A673 (cell line): ENCODE measurements around the gene AHRR. TPM values are rescaled to one million over a fixed set of nuclear protein-coding genes. Genes with fewer than 3 reads are reported as not detected.

Experiments used
- BruUV-seq: library from RNA; stranded (reverse); fragments of 400-500 nt; replicated peaks from 2 replicates; lab custom pipeline; 2021; lab: Mats Ljungman, UMichigan
- CTCF ChIA-PET: fragments of 300-600 bp; sonication (Branson Sonifier 250); formaldehyde crosslinking; loops from one replicate; lab custom pipeline; 2022; ENCODE audit warnings: antibody characterized with exemption; lab: Charles Lee
- POLR2A ChIA-PET: fragments of 300-600 bp; sonication (Branson Sonifier 250); formaldehyde crosslinking; loops from one replicate; lab custom pipeline; 2022; ENCODE audit warnings: antibody characterized with exemption; ENCODE audit not compliant: low non-redundant PET; lab: Charles Lee
- DNase-seq: peaks from one replicate; pipeline ENCODE4 v3.0.0-alpha.2; 2015; ENCODE audit warnings: low spot score
- H3K27ac ChIP-seq: fragments of 200-600 bp; sonication (generic); 2 replicates; pipeline ENCODE4 v1.5.1; 2016; ENCODE audit warnings: mixed run types, low read depth, mild to moderate bottlenecking, mixed read lengths, antibody characterized with exemption, low read length; ENCODE audit not compliant: poor library complexity, severe bottlenecking
- H3K27me3 ChIP-seq: fragments of 200-600 bp; sonication (generic); replicated peaks from 2 replicates; pipeline ENCODE4 v1.6.1; 2017; ENCODE audit warnings: mixed run types, low read depth, mild to moderate bottlenecking, mixed read lengths, antibody characterized with exemption, low read length; ENCODE audit not compliant: insufficient read depth, poor library complexity
- H3K36me3 ChIP-seq: fragments of 200-600 bp; sonication (generic); 2 replicates; pipeline ENCODE4 v1.6.1; 2016; ENCODE audit warnings: mixed run types, mild to moderate bottlenecking, mixed read lengths, antibody characterized with exemption, low read length; ENCODE audit not compliant: insufficient read depth, poor library complexity, severe bottlenecking
- H3K4me1 ChIP-seq: fragments of 200-600 bp; sonication (generic); 2 replicates; pipeline ENCODE4 v1.6.1; 2017; ENCODE audit warnings: mixed run types, mild to moderate bottlenecking, mixed read lengths, antibody characterized with exemption, low read length; ENCODE audit not compliant: insufficient read depth, poor library complexity, severe bottlenecking
- H3K4me3 ChIP-seq: fragments of 200-600 bp; sonication (generic); 2 replicates; pipeline ENCODE4 v1.5.1; 2016; ENCODE audit warnings: low read depth, mixed run types, mild to moderate bottlenecking, mixed read lengths, low read length; ENCODE audit not compliant: poor library complexity, severe bottlenecking
- H3K9me3 ChIP-seq: fragments of 200-600 bp; sonication (generic); 2 replicates; pipeline ENCODE4 v1.6.1; 2016; ENCODE audit warnings: mixed run types, low read depth, mild to moderate bottlenecking, mixed read lengths, antibody characterized with exemption, low read length; ENCODE audit not compliant: poor library complexity, severe bottlenecking
- EZH2 ChIP-seq: fragments of 200-600 bp; sonication (generic); IDR thresholded peaks from 2 replicates; pipeline ENCODE4 v1.6.1; 2017; ENCODE audit warnings: borderline replicate concordance, low read depth, mild to moderate bottlenecking, mixed read lengths, antibody characterized with exemption, low read length; ENCODE audit not compliant: poor library complexity, severe bottlenecking
- intact Hi-C: fragments of 100-400 bp; cut with micrococcal nuclease; formaldehyde crosslinking; loops from one replicate; pipeline ENCODE4 v1.10.0; 2022; ENCODE audit not compliant: unreplicated experiment
- total RNA-seq: library from RNA; stranded (reverse); gene quantifications from 2 replicates; pipeline ENCODE4 v1.2.3, GENCODE V29; 2021
- TF ChIP-seq, protein P1 (sequence below): fragments of 300-800, 200-600 bp; sonication (generic); conservative IDR thresholded peaks from 2 replicates; pipeline ENCODE4 v1.5.1; 2017; ENCODE audit warnings: low read depth, mild to moderate bottlenecking, antibody characterized with exemption, low read length, moderate library complexity, mixed read lengths

Gene AHRR
- total RNA-seq, 1 experiment from 2014 or later = 2.2 TPM

DNA sequence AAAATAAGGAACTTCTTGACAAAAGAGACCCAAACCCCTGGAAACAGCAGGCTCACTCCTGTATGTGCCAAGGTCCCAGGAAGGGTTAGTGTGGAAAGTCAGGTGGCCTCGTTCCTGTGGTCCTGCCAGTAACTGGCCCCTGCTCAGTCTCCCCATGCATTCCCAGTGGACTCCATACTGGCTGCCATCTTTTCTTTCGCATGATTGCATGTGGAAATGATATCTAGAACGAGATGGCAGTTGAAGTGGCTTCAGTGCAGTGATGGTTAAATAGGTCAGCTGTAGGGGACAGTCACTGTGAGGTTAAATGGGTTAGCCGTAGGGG, 30.4 kb downstream of the AHRR start:
- ChIA-PET POLR2A (no interaction called here), CTCF (interaction anchor here (0.5 kb wide), 1 partner anchor 174 kb away, joined by 4 read pairs; no protein-coding TSS in a partner anchor)
- Histone ChIP-seq H3K9me3 (no peaks in the 10 kb centered on the region), H3K27ac (no peak overlapping the region), H3K27me3 (no peaks in the 10 kb centered on the region), H3K4me1 (no peaks in the 10 kb centered on the region), H3K36me3 (no peaks in the 10 kb centered on the region), H3K4me3 (no peak overlapping the region)
- no peak for DNase-seq
- no TSS peak for BruUV-seq
- no peak for TF ChIP-seq EZH2
- TF ChIP-seq, protein P1, sequence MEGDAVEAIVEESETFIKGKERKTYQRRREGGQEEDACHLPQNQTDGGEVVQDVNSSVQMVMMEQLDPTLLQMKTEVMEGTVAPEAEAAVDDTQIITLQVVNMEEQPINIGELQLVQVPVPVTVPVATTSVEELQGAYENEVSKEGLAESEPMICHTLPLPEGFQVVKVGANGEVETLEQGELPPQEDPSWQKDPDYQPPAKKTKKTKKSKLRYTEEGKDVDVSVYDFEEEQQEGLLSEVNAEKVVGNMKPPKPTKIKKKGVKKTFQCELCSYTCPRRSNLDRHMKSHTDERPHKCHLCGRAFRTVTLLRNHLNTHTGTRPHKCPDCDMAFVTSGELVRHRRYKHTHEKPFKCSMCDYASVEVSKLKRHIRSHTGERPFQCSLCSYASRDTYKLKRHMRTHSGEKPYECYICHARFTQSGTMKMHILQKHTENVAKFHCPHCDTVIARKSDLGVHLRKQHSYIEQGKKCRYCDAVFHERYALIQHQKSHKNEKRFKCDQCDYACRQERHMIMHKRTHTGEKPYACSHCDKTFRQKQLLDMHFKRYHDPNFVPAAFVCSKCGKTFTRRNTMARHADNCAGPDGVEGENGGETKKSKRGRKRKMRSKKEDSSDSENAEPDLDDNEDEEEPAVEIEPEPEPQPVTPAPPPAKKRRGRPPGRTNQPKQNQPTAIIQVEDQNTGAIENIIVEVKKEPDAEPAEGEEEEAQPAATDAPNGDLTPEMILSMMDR = no peak
- intact Hi-C loops = no loop called here

DNA sequence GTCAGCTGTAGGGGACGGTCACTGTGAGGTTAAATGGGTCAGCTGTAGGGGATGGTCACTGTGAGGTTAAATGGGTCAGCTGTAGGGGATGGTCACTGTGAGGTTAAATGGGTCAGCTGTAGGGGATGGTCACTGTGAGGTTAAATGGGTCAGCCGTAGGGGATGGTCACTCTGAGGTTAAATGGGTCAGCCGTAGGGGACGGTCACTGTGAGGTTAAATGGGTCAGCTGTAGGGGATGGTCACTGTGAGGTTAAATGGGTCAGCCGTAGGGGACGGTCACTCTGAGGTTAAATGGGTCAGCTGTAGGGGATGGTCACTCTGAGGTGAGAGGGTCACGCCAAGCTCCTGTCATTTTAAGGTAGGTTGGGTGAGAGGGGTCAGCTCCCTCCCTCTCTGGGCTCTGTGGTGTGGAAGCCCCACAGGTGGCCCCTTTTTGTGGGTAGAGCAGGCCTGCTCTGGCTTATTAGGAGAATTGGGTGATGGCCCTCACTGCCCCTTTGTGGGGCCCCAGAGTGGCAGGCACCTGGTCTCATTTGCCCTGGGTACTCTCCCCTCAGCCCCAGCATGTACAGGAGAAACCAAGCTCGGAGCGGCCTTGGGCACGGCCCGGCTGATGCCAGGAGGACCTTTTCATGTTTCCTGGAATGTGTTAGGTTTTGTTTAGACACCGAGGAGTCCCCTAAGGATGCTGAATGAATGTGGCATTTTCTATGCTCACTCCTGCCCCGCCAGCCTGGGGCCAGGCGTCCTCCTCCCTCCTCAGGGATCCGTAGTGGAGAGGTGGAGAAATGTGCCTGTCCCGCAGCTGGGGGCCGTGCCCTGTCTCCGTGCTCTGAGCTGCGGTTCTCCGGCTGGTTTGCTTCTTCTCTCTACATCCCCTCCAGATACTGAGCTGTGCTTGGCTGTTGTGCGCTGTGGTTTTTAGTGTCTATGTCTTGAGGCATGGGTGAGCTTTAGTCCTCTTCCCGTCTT, 31.4 kb downstream of the AHRR start:
- POLR2A ChIA-PET = interaction anchor here (0.5 kb wide), 1 partner anchor 298 kb away, joined by 3 read pairs; no protein-coding TSS in a partner anchor

DNA sequence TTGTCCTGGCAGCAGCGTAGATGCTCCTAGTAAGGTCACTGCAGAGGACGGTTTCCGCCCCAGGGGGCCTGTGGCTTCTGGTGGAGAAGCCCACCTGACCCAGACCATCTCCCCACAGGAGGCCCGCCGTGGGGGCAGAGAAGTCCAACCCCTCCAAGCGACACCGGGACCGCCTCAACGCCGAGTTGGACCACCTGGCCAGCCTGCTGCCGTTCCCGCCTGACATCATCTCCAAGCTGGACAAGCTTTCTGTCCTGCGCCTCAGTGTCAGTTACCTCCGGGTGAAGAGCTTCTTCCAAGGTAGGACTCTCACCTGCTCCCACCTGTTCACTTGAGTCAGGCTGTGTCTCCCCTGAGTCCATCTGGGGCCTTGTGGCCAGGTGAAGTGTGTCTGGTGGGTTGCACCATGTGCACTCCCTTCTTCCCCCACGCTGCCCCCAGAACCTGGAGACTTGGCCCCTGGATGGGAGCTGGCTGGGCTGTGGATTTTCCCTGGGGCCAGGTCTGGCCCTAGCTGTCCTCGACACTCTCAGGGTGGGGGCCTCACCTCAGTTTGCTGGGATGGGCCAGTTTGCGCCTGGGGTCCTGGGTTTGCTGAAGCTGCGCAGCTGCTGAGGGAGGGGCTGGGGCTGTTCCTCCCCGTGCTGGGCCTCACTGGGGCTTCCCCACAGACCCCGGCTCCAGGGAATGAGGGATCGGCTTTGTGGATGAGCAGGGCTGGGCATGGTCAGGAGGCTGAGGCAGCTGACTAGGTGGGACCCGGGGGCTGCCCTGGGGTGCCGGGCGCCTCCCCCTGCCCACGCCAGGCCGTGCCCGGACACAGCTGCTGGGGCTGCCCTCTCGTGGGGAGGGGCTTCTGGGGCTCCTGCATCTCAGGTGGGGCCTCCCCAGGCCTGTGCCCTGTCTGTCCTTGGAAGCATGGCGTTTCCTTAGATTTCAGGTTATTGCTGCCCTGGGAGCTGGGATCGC, 32.4 kb downstream of the AHRR start:
- CTCF ChIA-PET = no interaction called here

More for the DNA sequence above, 31.4 kb downstream of the AHRR start:
- H3K27me3 ChIP-seq = no peaks in the 10 kb centered on the region
- CTCF ChIA-PET = interaction anchor here (0.5 kb wide), 1 partner anchor 173 kb away, joined by 4 read pairs; no protein-coding TSS in a partner anchor
- TF ChIP-seq, protein P1 = no peak
- TF ChIP-seq EZH2 = no peak
- BruUV-seq = no TSS peak
- H3K27ac ChIP-seq = no peak overlapping the region
- intact Hi-C loops = no loop called here
- DNase-seq = no peak
- H3K36me3 ChIP-seq = no peaks in the 10 kb centered on the region
- H3K4me1 ChIP-seq = no peaks in the 10 kb centered on the region
- H3K4me3 ChIP-seq = no peak overlapping the region
- H3K9me3 ChIP-seq = no peaks in the 10 kb centered on the region

More for the DNA sequence above, 32.4 kb downstream of the AHRR start:
- no TSS peak for BruUV-seq
- Histone ChIP-seq H3K27me3 (no peaks in the 10 kb centered on the region), H3K27ac (no peak overlapping the region), H3K9me3 (no peaks in the 10 kb centered on the region), H3K4me3 (no peak overlapping the region), H3K4me1 (no peaks in the 10 kb centered on the region), H3K36me3 (no peaks in the 10 kb centered on the region)
- TF ChIP-seq EZH2 = no peak
- TF ChIP-seq, protein P1 = no peak
- POLR2A ChIA-PET = no interaction called here
- no peak for DNase-seq
- intact Hi-C loops = no loop called here
